Suprapubic skin (tissue), 4 donors: Measurements from ENCODE around the gene METTL25B. TPM values are rescaled to one million over a fixed set of nuclear protein-coding genes. Genes with fewer than 3 reads are reported as not detected.

Experiments
- DNase-seq, 2 donors: peaks; one replicate each; pipeline ENCODE4 v3.0.0-alpha.2; 2019; ENCODE audit warnings: low spot score in 2 of 2
- H3K27ac ChIP-seq: fragments of 200-600 bp; sonication (generic); one replicate; pipeline ENCODE4 v1.5.1; 2019
- H3K27me3 ChIP-seq: fragments of 200-600 bp; sonication (generic); one replicate; pipeline ENCODE4 v1.5.1; 2019
- H3K36me3 ChIP-seq: fragments of 200-600 bp; sonication (generic); one replicate; pipeline ENCODE4 v1.5.1; 2019
- H3K4me1 ChIP-seq: fragments of 200-600 bp; sonication (generic); one replicate; pipeline ENCODE4 v1.5.1; 2019
- H3K4me3 ChIP-seq: fragments of 200-600 bp; sonication (generic); one replicate; pipeline ENCODE4 v1.5.1; 2019; ENCODE audit warnings: mild to moderate bottlenecking
- H3K9me3 ChIP-seq: fragments of 200-600 bp; sonication (generic); one replicate; pipeline ENCODE4 v1.5.1; 2019
- EP300 ChIP-seq: sonication (generic); formaldehyde crosslinking; IDR thresholded peaks from one replicate; pipeline ENCODE4 v1.6.1; 2017; ENCODE audit warnings: antibody characterized with exemption
- POLR2A ChIP-seq, 2 donors: fragments of 450-650 bp; IDR thresholded peaks; one replicate each; pipeline ENCODE4 v1.6.1; 2017; ENCODE audit warnings: antibody characterized with exemption in 2 of 2, mild to moderate bottlenecking in 2 of 2, moderate library complexity in 2 of 2
- POLR2AphosphoS5 ChIP-seq, 3 donors: sonication (generic); formaldehyde crosslinking; IDR thresholded peaks; one replicate each; pipeline ENCODE4 v1.6.1; 2017; ENCODE audit warnings: antibody characterized with exemption in 3 of 3
- WGBS: methylation state at CpG from one replicate; pipeline ENCODE4 v1.1.5; 2018; 5-methylcytosine and 5-hydroxymethylcytosine counted together
- total RNA-seq, 4 donors: library from RNA; depleted of rRNA; stranded (reverse); fragments of >200 nt; gene quantifications; one replicate each; pipeline ENCODE4 v1.1.0, GENCODE V29; 2016
- TF ChIP-seq, protein P1 (sequence below), 2 donors: fragments of 200-600 bp in 1 of 2; fragments of 450-650 bp in 1 of 2; sonication (generic) in 1 of 2; IDR thresholded peaks; one replicate each; pipeline ENCODE4 v1.5.1; 2016 to 2019; ENCODE audit warnings: antibody characterized with exemption in 2 of 2, mild to moderate bottlenecking in 1 of 2, moderate library complexity in 1 of 2

Gene METTL25B
- total RNA-seq, 4 donors from 2014 or later = 20.7 to 40.3 (median 34.2) TPM

GRCh38 chr1:156709757-156710489 is 18.3 kb upstream of the METTL25B start:
- Histone ChIP-seq H3K4me3 (no peak overlapping the region), H3K27ac (peak overlapping the region; percentile 73), H3K4me1 (peaks cover 83% of the 10 kb centered on the region), H3K27me3 (no peaks in the 10 kb centered on the region), H3K9me3 (no peaks in the 10 kb centered on the region), H3K36me3 (no peaks in the 10 kb centered on the region)
- peak; percentile 83 to 88 for DNase-seq
- whole genome bisulfite sequencing = 16% methylated on average over 11 of the region's 11 CpGs
- no peak for TF ChIP-seq POLR2A (IDR thresholded peaks at IDR 0.05)
- TF ChIP-seq POLR2AphosphoS5 (IDR thresholded peaks at IDR 0.05) = peak in 1 of 3 donors; percentile 44

- Histone ChIP-seq H3K4me1 (peaks cover 70% of the 10 kb centered on the region), H3K4me3 (no peak overlapping the region), H3K27ac (peak overlapping the region; percentile 30), H3K27me3 (no peaks in the 10 kb centered on the region), H3K9me3 (no peaks in the 10 kb centered on the region), H3K36me3 (no peaks in the 10 kb centered on the region)
- WGBS = 72% methylated on average over 8 of the region's 9 CpGs
- DNase-seq = no peak
- no peak for TF ChIP-seq EP300
- TF ChIP-seq, protein P1, sequence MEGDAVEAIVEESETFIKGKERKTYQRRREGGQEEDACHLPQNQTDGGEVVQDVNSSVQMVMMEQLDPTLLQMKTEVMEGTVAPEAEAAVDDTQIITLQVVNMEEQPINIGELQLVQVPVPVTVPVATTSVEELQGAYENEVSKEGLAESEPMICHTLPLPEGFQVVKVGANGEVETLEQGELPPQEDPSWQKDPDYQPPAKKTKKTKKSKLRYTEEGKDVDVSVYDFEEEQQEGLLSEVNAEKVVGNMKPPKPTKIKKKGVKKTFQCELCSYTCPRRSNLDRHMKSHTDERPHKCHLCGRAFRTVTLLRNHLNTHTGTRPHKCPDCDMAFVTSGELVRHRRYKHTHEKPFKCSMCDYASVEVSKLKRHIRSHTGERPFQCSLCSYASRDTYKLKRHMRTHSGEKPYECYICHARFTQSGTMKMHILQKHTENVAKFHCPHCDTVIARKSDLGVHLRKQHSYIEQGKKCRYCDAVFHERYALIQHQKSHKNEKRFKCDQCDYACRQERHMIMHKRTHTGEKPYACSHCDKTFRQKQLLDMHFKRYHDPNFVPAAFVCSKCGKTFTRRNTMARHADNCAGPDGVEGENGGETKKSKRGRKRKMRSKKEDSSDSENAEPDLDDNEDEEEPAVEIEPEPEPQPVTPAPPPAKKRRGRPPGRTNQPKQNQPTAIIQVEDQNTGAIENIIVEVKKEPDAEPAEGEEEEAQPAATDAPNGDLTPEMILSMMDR (IDR thresholded peaks at IDR 0.05) = no peak
- no peak for TF ChIP-seq POLR2A (IDR thresholded peaks at IDR 0.05)
- no peak for TF ChIP-seq POLR2AphosphoS5 (IDR thresholded peaks at IDR 0.05)
Observed at GRCh38 chr1:156711011-156711817, 17.1 kb upstream of the METTL25B start.

DNA sequence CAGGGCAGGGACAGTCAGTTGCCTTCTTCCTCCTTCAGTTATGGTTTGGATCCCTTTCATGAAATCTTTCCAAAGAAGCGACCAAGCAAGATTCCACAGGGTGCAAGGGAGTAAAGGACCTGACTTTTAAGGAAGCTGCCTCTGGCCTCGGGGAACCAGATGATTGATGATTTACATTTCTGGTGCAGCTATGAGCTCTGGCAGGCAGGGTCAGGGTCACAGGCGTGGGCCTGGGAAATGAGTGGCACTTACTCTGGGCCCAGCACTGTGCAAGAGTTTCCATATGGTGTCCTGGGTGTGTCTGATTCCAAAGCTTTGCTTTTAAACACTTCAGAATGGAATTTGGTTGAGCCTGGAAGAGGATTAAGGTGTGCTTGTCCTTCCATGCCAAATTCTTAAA is 15.6 kb upstream of the METTL25B start:
- TF ChIP-seq, protein P1 (IDR thresholded peaks at IDR 0.05) = no peak
- TF ChIP-seq POLR2A (IDR thresholded peaks at IDR 0.05) (no peak), EP300 (no peak), POLR2AphosphoS5 (IDR thresholded peaks at IDR 0.05) (no peak)
- H3K9me3 ChIP-seq = no peaks in the 10 kb centered on the region
- H3K36me3 ChIP-seq = no peaks in the 10 kb centered on the region
- H3K27ac ChIP-seq = peak overlapping the region; percentile 56
- DNase-seq = no peak
- no peak overlapping the region for H3K4me3 ChIP-seq
- 19% methylated on average over 3 of the region's 3 CpGs for WGBS
- H3K4me1 ChIP-seq = peaks cover 59% of the 10 kb centered on the region
- no peaks in the 10 kb centered on the region for H3K27me3 ChIP-seq

GRCh38 chr1:156714830-156715229 is 13.4 kb upstream of the METTL25B start:
- no peaks in the 10 kb centered on the region for H3K27me3 ChIP-seq
- no peak overlapping the region for H3K27ac ChIP-seq
- no peaks in the 10 kb centered on the region for H3K9me3 ChIP-seq
- TF ChIP-seq POLR2A (IDR thresholded peaks at IDR 0.05) = no peak
- TF ChIP-seq POLR2AphosphoS5 (IDR thresholded peaks at IDR 0.05) = no peak
- TF ChIP-seq, protein P1 (IDR thresholded peaks at IDR 0.05) = no peak
- TF ChIP-seq EP300 = no peak
- H3K36me3 ChIP-seq = no peaks in the 10 kb centered on the region
- peaks cover 38% of the 10 kb centered on the region for H3K4me1 ChIP-seq
- no peak overlapping the region for H3K4me3 ChIP-seq
- no peak for DNase-seq
- WGBS = 78% methylated on average over 3 of the region's 3 CpGs

- Histone ChIP-seq H3K4me3 (no peak overlapping the region), H3K27ac (no peak overlapping the region), H3K27me3 (no peaks in the 10 kb centered on the region), H3K36me3 (peaks cover 14% of the 10 kb centered on the region), H3K4me1 (peaks cover 14% of the 10 kb centered on the region), H3K9me3 (no peaks in the 10 kb centered on the region)
- DNase-seq = no peak
- WGBS = 56% methylated on average over 3 of the region's 4 CpGs
- TF ChIP-seq POLR2A (IDR thresholded peaks at IDR 0.05) = no peak
- no peak for TF ChIP-seq EP300
- TF ChIP-seq, protein P1 (IDR thresholded peaks at IDR 0.05) = no peak
- TF ChIP-seq POLR2AphosphoS5 (IDR thresholded peaks at IDR 0.05) = no peak
Observed at GRCh38 chr1:156717351-156717750, 10.9 kb upstream of the METTL25B start.
